ENCODE measurements around the gene MUC6. TPM values are rescaled to one million over a fixed set of nuclear protein-coding genes. Genes with fewer than 3 reads are reported as not detected.
"Not testable (repeated sequence)": the region's sequence is repeated elsewhere in the genome, so short reads cannot be mapped to it uniquely, and the experiment has no call there.

The MUC6 gene
- total and polyA plus RNA-seq, 2 donors = not detected

GRCh38 chr11:985848-986247 lies 50.7 kb downstream of the MUC6 start:
- WGBS = 95% methylated on average over 20 of the region's 20 CpGs
- Histone ChIP-seq H3K4me1 (ENCODE audit: insufficient read depth) (no peaks in the 10 kb centered on the region), H3K36me3 (ENCODE audit: insufficient read depth) (peaks cover 3% of the 10 kb centered on the region), H3K27ac (ENCODE audit: low read depth) (no peak overlapping the region), H3K4me3 (ENCODE audit: low read depth, low read length) (no peak overlapping the region)
- no peak for DNase-seq (ENCODE audit: extremely low spot score)

- Histone ChIP-seq H3K27ac (ENCODE audit: low read depth) (no peak overlapping the region), H3K4me1 (ENCODE audit: insufficient read depth) (no peaks in the 10 kb centered on the region), H3K4me3 (ENCODE audit: low read depth, low read length) (no peak overlapping the region), H3K36me3 (ENCODE audit: insufficient read depth) (peaks cover 3% of the 10 kb centered on the region)
- 89% methylated on average over 21 of the region's 21 CpGs for WGBS
- no peak for DNase-seq (ENCODE audit: extremely low spot score)
Observed at GRCh38 chr11:985406-985805, 51.1 kb downstream of the MUC6 start.

- 95% methylated on average over 15 of the region's 15 CpGs for WGBS
- Histone ChIP-seq H3K4me3 (ENCODE audit: low read depth, low read length) (no peak overlapping the region), H3K4me1 (ENCODE audit: insufficient read depth) (no peaks in the 10 kb centered on the region), H3K36me3 (ENCODE audit: insufficient read depth) (peaks cover 3% of the 10 kb centered on the region), H3K27ac (ENCODE audit: low read depth) (no peak overlapping the region)
- no peak for DNase-seq (ENCODE audit: extremely low spot score)
Observed at GRCh38 chr11:984546-984945, 52.0 kb downstream of the MUC6 start.

- Histone ChIP-seq H3K36me3 (ENCODE audit: insufficient read depth) (peaks cover 4% of the 10 kb centered on the region), H3K27ac (ENCODE audit: low read depth) (no peak overlapping the region), H3K4me3 (ENCODE audit: low read depth, low read length) (no peak overlapping the region), H3K4me1 (ENCODE audit: insufficient read depth) (no peaks in the 10 kb centered on the region)
- 96% methylated on average over 14 of the region's 14 CpGs for WGBS
- DNase-seq (ENCODE audit: extremely low spot score) = no peak
Observed at GRCh38 chr11:981764-982163, 54.8 kb downstream of the MUC6 start.

- DNase-seq (ENCODE audit: extremely low spot score) = no peak
- H3K36me3 ChIP-seq (ENCODE audit: insufficient read depth) = peaks cover 4% of the 10 kb centered on the region
- no peak overlapping the region for H3K27ac ChIP-seq (ENCODE audit: low read depth)
- H3K4me1 ChIP-seq (ENCODE audit: insufficient read depth) = no peaks in the 10 kb centered on the region
- 89% methylated on average over 26 of the region's 26 CpGs for WGBS
- no peak overlapping the region for H3K4me3 ChIP-seq (ENCODE audit: low read depth, low read length)
Observed at GRCh38 chr11:980438-981357, 55.8 kb downstream of the MUC6 start.

- DNase-seq (ENCODE audit: extremely low spot score) = no peak
- no peaks in the 10 kb centered on the region for H3K4me1 ChIP-seq (ENCODE audit: insufficient read depth)
- H3K36me3 ChIP-seq (ENCODE audit: insufficient read depth) = peaks cover 4% of the 10 kb centered on the region
- 85% methylated on average over 16 of the region's 16 CpGs for WGBS
- no peak overlapping the region for H3K4me3 ChIP-seq (ENCODE audit: low read depth, low read length)
- H3K27ac ChIP-seq (ENCODE audit: low read depth) = no peak overlapping the region
Observed at GRCh38 chr11:978781-979180, 57.7 kb downstream of the MUC6 start.

GRCh38 chr11:977830-978720 lies 58.4 kb downstream of the MUC6 start:
- Histone ChIP-seq H3K27ac (ENCODE audit: low read depth) (no peak overlapping the region), H3K36me3 (ENCODE audit: insufficient read depth) (peaks cover 4% of the 10 kb centered on the region), H3K4me1 (ENCODE audit: insufficient read depth) (no peaks in the 10 kb centered on the region), H3K4me3 (ENCODE audit: low read depth, low read length) (no peak overlapping the region)
- 88% methylated on average over 28 of the region's 28 CpGs for WGBS
- no peak for DNase-seq (ENCODE audit: extremely low spot score)

GRCh38 chr11:976431-977160 lies 59.9 kb downstream of the MUC6 start:
- DNase-seq (ENCODE audit: extremely low spot score) = no peak
- Histone ChIP-seq H3K4me3 (ENCODE audit: low read depth, low read length) (no peak overlapping the region), H3K36me3 (ENCODE audit: insufficient read depth) (peaks cover 4% of the 10 kb centered on the region), H3K4me1 (ENCODE audit: insufficient read depth) (no peaks in the 10 kb centered on the region), H3K27ac (ENCODE audit: low read depth) (no peak overlapping the region)
- WGBS = 76% methylated on average over 26 of the region's 26 CpGs

- Histone ChIP-seq H3K4me1 (ENCODE audit: insufficient read depth) (no peaks in the 10 kb centered on the region), H3K36me3 (ENCODE audit: insufficient read depth) (peaks cover 4% of the 10 kb centered on the region), H3K4me3 (ENCODE audit: low read depth, low read length) (no peak overlapping the region), H3K27ac (ENCODE audit: low read depth) (no peak overlapping the region)
- WGBS = 61% methylated on average over 15 of the region's 15 CpGs
- DNase-seq (ENCODE audit: extremely low spot score) = no peak
Observed at GRCh38 chr11:975827-976226, 60.7 kb downstream of the MUC6 start.

GRCh38 chr11:975376-975775 lies 61.1 kb downstream of the MUC6 start:
- not testable (repeated sequence) for H3K36me3 ChIP-seq (ENCODE audit: insufficient read depth); H3K4me1 ChIP-seq (ENCODE audit: insufficient read depth); DNase-seq (ENCODE audit: extremely low spot score); H3K27ac ChIP-seq (ENCODE audit: low read depth); H3K4me3 ChIP-seq (ENCODE audit: low read depth, low read length)
- 87% methylated on average over 41 of the region's 41 CpGs for WGBS

- no peak for DNase-seq (ENCODE audit: extremely low spot score)
- Histone ChIP-seq H3K36me3 (ENCODE audit: insufficient read depth) (peaks cover 9% of the 10 kb centered on the region), H3K27ac (ENCODE audit: low read depth) (no peak overlapping the region), H3K4me1 (ENCODE audit: insufficient read depth) (no peaks in the 10 kb centered on the region), H3K4me3 (ENCODE audit: low read depth, low read length) (no peak overlapping the region)
- 97% methylated on average over 11 of the region's 11 CpGs for WGBS
Observed at GRCh38 chr11:973237-973636, 63.3 kb downstream of the MUC6 start.

- H3K27ac ChIP-seq (ENCODE audit: low read depth) = no peak overlapping the region
- whole genome bisulfite sequencing = 95% methylated on average over 26 of the region's 26 CpGs
- H3K4me1 ChIP-seq (ENCODE audit: insufficient read depth) = no peaks in the 10 kb centered on the region
- H3K4me3 ChIP-seq (ENCODE audit: low read depth, low read length) = no peak overlapping the region
- DNase-seq (ENCODE audit: extremely low spot score) = no peak
- peaks cover 9% of the 10 kb centered on the region for H3K36me3 ChIP-seq (ENCODE audit: insufficient read depth)
Observed at GRCh38 chr11:972523-973211, 63.9 kb downstream of the MUC6 start.

All from urinary bladder (tissue), 4 donors.